Dedifferentiated amniotic fluid mesenchymal stem cell (primary cell): Measurements from ENCODE around the gene MEIS2.

Experiments used
- DNase-seq: peaks from one replicate; pipeline ENCODE4 v3.0.0-alpha.2; 2016; ENCODE audit errors: extremely low spot score

Gene MEIS2

DNA sequence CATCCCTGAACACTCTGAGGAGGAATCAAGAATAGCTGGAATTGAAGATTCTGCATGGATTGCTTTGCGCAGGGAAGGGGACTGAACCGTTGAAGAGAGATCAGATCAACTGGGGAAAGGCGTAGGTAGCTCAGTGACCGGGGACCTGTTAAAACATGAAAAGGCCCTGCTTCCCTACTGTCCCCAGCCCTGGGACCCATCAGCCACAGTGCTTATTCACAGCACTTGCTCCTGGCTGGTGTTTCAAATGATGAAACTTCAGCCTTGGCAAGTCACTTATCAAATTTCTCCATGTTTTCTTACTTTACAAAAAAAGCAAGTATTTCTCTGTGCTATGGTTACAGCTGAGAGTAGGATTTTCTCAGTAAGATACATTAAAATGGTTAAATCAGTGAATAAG is 199.3 kb downstream of the MEIS2 start:
- no peak for DNase-seq

DNA sequence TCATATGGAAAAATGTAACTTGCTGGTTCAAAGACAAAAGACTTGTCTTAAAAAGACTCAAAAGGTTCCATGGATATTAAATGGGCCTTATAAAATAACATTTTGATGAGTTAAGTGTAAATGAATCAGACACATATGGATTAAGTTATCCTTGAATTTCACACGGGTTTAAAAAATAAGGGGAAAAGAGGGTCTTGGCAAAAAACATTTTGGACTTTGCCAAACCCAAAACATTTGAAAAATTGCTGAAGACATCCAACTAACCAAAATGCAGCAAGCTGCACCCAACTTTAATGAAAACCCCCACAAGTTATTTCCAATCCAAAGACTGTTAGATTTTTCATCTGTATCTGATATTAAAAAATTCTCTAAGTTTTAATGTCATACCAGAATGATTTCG is 200.7 kb downstream of the MEIS2 start:
- no peak for DNase-seq

GRCh38 chr15:36898536-36899126 is 201.7 kb downstream of the MEIS2 start:
- no peak for DNase-seq

DNA sequence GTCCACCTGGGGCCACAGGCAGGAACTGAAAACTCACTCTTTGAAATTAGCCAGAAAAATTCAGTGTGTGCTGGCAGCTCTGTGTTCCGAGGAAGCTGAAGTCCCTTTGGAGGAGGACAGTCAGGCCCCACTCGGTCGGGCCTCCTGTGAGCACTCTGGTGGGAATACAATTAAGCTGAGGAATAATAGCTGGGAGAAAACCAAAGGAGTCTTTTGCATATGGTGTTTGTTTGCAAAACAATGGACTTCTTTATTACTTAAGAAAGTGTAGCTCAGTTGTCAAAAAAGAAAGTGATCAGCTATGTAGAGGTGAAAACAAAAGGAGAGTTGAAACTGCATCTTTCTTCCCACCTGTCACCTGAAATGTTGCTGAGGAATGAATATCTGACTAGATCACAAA is 202.5 kb downstream of the MEIS2 start:
- DNase-seq: no peak

GRCh38 chr15:36896949-36897348 is 203.4 kb downstream of the MEIS2 start:
- DNase-seq: no peak

- no peak for DNase-seq
Observed at GRCh38 chr15:36894075-36894474, 206.3 kb downstream of the MEIS2 start.

DNA sequence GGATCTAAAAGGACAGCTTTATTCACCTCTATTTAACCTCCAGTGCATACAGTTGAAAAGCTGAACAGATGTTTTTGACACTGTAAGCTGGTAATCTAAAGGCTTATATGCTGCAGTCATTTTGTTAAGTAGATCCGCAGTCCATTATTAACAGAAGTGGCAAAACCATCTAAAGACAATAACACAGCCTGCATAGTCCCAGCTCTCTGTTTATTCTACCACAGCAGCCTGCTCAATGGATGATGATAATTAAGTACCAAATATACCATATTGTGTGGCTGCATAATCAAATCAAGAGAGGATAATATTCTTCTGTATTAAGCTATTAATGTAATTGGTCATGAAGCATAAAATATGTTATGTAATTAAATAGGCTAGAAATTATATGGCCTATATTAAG is 207.1 kb downstream of the MEIS2 start:
- DNase-seq: no peak

DNA sequence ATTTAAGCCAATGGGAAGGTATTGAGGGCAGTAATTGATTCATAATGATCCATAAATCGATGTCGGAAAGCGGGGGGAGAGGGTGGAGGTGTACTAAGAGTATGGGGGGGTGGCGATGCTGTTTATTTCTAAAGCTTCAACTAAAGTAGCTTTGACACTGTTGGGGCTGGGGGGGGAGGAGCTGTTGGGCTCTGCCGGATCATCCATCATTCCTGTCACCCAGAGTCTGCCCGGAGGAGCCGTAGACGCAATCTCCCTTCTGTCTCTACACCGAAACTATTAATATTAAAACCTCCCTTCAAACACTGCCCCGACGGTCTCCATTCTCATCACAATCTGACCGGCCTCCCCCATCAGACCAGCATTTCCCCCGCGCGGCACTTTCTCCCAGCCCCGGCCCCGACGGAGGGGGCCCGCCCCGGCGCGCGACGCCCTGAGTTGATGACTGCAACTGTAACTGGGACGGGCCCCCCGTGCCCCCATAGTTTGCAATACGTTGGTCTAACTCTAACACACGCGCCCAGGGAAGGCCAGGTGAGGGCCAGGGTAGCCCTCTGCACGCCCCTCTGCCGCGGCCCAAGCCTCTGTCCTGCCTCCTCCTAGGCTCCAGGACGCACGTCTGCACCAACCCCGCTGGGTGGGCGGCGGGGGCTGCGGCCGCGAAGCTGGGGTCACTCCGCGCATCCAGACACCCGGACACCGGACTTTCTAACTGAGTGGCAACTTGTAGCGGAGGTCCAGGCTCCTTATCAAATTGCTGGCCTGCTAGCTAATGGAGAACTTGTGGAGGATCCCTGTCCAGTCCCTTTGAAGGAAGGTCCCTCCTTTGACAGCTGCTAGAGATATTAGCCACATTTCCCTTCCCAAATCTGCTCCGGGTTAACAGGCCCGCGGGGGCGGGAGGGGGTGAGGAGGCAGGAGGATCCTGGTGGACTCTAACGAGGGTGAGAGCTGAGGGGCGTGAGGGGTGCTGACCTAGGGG is 212.0 kb downstream of the MEIS2 start:
- DNase-seq: no peak

- no peak for DNase-seq
Observed at GRCh38 chr15:36887214-36887961, 213.0 kb downstream of the MEIS2 start.

DNA sequence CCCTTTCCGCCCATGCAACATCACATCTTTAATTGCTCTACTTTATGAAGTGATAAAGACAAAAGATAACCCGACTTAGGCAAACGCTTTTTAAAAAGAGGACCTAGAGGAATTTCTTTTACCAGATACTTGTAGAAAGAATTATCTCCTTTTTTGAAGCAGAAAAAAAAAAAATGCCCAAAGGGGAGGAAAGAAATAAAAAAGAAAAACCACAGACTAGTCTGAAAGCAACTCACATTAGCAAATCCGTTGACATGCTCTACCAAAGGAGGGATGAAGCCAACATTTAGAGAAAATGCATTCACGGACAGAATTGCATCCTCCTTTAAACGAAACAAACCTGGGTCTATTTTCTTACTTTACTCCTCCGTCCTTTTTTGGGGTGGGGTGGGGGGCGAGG is 213.6 kb downstream of the MEIS2 start:
- DNase-seq: no peak

DNA sequence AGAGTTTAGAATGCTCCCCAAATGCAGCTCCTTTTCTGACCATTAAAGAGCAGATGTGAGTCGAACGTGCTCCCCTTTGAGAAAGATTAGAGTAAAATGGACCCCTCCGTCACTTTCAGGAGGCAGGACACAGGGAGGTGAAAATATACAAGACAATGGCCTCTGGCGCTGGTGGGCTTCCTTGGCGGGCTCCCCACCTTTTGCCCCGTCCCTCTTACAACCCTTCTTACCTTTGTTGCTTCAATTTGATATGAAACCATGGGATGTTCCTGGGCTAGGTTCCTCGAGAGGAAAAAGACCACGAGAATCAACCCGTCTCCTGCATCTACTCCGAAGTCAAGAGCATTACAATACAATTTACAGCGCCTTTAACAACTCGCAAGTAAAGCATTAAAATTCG is 214.2 kb downstream of the MEIS2 start:
- no peak for DNase-seq

DNA sequence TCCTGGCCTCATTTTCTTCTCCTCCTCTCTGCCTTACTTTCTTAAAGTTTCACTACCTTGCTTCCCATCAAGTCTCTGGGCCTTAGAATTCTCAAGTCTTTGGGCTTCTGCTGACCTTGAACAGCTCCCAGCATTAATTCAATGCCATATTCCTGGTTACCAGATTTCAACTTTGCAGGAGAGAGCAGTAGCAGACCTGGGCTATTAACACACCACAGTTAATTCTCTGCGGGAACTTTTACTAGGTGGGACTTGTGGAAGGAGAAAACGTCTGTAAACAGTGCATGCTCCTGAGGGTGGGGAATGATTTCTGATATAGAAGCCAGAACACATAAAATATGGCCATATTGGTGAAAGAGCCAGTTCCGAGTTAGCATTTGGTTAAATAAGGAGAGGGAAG is 214.6 kb downstream of the MEIS2 start:
- DNase-seq: no peak

- no peak for DNase-seq
Observed at GRCh38 chr15:36884936-36885635, 215.3 kb downstream of the MEIS2 start.

DNA sequence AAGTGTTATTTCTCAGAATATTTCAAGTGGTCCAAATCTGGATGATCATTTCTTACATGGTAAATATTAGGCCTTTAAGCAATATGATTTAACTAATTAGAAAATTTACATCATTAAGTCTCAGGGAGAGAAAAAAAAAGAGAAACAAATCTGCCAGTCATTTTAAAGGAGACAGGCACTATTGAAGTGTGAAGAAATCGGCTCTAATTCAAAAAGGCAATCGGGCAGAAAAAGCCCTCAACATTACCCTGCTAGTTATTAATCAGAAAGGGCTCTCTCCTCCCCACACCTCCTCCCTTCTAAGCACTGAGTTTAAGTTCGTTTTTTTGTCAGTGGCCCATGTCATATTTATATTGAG is 215.9 kb downstream of the MEIS2 start:
- no peak for DNase-seq

DNA sequence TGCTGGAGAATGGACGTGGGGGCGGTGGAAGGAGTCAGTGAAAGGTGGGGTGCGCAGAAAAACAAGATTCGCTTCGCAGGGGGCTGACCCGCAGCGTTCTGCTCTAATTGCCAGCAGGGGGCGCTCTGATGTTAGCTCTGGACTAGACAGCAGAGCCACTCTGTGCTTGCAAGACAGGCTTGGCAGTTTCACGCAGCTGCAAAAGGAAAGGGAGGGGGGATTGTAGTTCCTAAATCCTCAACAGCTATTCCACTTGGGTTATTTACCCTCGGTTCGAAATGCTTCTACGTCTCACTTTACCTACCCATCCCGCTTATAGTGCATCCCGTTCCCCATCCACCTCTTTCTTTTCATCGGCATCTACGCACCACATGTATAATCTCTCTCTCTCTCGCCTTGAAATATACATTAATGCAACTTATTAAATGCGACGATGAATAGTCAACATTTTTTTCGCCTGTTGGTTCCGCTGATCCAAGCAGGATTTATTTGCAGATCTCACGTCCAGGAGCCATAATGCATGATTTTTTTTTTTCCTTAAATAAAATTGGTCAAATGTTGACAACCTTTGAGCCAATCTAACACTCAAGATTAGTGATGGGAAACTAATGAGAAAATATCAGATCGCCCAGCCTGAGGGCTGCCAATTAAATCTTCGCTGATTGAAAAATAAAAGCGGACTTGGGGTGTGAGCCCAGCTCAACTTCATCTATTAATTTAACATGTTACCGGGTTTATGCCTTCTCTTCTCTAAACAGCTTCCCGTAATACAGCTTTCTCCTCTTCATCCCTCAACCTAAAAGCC is 216.4 kb downstream of the MEIS2 start:
- DNase-seq: peak; percentile 85

DNA sequence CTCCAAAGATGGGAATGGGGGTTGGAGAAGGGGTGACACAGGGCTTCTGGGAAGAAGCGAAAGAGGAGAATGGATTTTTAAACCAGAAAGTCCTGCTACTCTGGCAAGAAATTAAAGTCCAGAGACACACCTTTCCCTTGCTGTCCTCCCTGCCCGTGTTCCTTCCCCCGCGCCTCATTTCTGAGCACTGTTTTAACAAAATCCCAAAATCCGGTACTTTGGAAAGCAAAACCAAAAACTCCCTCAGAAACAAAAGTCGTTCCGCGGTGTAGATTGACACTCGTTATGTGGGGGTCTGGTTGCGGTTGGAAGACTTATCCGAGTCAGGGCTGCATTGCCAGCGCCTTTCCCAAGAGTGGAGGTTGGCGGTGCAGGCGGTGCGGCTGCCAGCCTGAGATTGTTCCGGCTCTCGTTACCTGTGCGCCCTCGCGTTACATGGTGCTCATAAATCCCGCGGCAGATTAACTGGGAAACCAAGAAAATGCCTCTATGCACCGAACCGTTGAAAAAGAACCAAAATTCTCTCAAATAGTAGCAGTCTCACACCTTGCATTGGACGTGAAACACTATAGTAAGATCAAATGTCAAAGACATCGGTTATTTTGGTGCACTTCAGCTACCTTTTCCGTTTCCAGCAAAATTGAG is 217.7 kb downstream of the MEIS2 start:
- DNase-seq: no peak

GRCh38 chr15:36882056-36882455 is 218.3 kb downstream of the MEIS2 start:
- no peak for DNase-seq

- DNase-seq: no peak
Observed at GRCh38 chr15:36881516-36881915, 218.8 kb downstream of the MEIS2 start.

DNA sequence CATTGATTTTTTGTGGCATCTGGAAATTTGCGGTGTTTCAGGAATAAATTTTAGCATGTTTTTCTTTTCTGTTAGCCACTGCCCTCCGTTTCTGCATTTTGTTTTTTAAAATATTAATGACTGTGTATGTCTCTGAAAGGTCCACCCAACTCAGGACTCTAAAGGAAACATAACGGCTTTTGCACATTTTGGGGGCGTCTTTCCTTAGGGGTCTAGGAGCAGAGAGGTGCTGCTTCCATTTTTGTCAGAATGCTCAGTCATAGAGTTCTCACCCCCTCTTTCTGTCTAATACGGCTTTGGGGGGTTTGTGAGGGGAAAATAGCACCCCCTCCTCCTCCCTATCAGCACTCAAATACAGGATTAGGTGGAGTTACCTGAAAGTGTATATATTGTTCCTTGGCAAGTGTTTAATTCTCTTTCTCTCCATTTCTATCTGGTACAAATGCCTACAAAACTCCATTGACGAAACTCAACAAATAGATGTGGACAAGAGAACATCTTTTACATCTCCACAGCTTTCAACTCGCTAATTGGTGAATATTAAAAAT is 219.4 kb downstream of the MEIS2 start:
- no peak for DNase-seq

DNA sequence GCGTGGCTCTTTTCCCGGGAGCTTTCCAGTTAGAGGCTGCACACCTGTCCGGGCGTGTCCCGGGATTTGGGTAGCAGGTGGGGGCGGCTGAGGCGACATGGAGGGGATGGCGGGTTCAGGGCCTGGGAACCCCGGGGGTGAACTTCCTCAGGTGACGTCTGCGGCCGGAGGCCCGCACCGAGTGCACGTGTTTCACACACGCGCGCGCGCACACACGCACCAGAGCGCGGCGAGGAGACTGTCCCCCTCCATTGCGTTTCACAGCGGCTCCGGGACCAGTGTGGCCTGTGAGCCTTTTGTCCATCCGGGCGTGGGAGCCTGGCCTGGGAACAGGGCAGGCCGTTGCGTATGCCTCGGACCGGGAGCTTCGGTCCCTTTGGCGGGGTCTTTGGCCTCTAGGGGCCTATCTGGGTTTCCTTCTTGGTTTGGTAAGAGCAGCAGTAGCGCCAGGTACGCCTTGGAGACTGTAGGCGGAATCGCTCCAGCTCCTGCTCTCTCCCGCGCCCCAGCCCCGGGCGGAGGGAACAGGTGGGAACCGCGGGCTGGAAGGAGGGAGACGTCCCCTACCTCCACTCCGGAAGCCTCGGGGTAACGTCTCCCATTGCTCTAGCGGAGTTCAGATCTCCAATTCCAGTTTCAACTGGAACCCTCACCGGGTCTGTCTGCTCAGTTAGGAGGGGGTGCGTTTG is 220.0 kb downstream of the MEIS2 start:
- DNase-seq: no peak
